ENCODE data around the gene PAOX.

The PAOX gene

DNA sequence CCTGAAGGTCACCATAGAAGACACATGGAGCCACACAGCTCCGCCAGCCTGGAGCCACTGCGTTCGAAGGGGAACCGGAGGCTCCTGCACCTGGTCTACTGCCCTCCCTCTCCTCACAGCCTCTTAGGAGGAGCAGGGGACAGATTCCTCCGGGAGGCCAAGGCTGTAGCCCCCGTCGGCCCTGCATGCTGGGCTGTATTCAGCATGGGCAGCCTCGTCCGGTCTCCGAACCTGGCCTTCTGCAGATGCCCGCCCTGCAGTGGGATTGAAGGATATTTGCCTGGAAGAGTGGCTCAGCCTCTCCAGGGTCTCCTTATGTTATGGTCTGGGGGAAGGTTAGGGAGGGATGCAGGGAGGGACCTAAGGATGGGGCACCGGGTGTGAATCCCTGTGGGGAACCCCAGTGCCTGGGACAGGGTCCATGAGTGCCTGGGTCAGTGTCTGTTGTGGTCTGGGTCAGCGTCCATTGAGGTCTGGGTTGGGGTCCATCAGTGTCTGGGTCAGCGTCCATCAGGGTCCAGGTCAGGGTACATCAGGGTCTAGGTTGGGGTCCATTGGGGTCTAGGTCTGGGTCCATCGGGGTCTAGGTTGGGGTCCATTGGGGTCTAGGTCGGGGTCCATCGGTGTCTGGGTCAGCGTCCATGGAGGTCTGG is 61.7 kb downstream of the PAOX start:
- DNase-seq, result no peak

All from activated CD4-positive, alpha-beta T cell treated with anti-CD3 and anti-CD28 coated beads for 4 hours (primary cell).